Lower leg skin (tissue), 4 donors: ENCODE measurements around the gene MOB3A. TPM values are rescaled to one million over a fixed set of nuclear protein-coding genes. Genes with fewer than 3 reads are reported as not detected.

Experiments
- DNase-seq, 2 donors: peaks; one replicate each; pipeline ENCODE4 v3.0.0-alpha.2; 2019; ENCODE audit warnings: low spot score in 2 of 2
- H3K4me3 ChIP-seq: fragments of 200-600 bp; sonication (generic); 2 replicates; pipeline ENCODE4 v1.5.1; 2017; ENCODE audit warnings: mild to moderate bottlenecking, low read depth; ENCODE audit not compliant: poor library complexity, severe bottlenecking
- CTCF ChIP-seq, 3 donors: fragments of 450-650 bp; IDR thresholded peaks; one replicate each; pipeline ENCODE4 v1.5.1; 2016; ENCODE audit warnings: antibody characterized with exemption in 3 of 3, mild to moderate bottlenecking in 3 of 3, moderate library complexity in 2 of 3
- POLR2A ChIP-seq, 2 donors: fragments of 450-650 bp; IDR thresholded peaks; one replicate each; pipeline ENCODE4 v1.6.1; 2016 to 2017; ENCODE audit warnings: antibody characterized with exemption in 2 of 2, mild to moderate bottlenecking in 1 of 2, moderate library complexity in 1 of 2
- WGBS, 2 donors: methylation state at CpG; one replicate each; pipeline ENCODE4 v1.1.5; 2018; 5-methylcytosine and 5-hydroxymethylcytosine counted together
- intact Hi-C: fragments of 100-400 bp; cut with DNase I; formaldehyde crosslinking; loops from one replicate; pipeline ENCODE4 v1.15.0; 2023; ENCODE audit warnings: low total_unique reads
- total RNA-seq, 4 donors: library from RNA; depleted of rRNA; stranded (reverse); fragments of >200 nt; gene quantifications; one replicate each; pipeline ENCODE4 v1.1.0, GENCODE V29; 2016

MOB3A gene
- total RNA-seq, 4 donors from 2014 or later: 26.4 to 46.0 (median 34.5) TPM

GRCh38 chr19:2116507-2116906, 20.4 kb upstream of the MOB3A start:
- TF ChIP-seq POLR2A (IDR thresholded peaks at IDR 0.05): no peak
- WGBS, 2 donors: 93 to 96% methylated on average over 23 to 25 of the region's 25 CpGs
- intact Hi-C loops: no loop called here
- no peak for DNase-seq
- no peak overlapping the region for H3K4me3 ChIP-seq

DNA sequence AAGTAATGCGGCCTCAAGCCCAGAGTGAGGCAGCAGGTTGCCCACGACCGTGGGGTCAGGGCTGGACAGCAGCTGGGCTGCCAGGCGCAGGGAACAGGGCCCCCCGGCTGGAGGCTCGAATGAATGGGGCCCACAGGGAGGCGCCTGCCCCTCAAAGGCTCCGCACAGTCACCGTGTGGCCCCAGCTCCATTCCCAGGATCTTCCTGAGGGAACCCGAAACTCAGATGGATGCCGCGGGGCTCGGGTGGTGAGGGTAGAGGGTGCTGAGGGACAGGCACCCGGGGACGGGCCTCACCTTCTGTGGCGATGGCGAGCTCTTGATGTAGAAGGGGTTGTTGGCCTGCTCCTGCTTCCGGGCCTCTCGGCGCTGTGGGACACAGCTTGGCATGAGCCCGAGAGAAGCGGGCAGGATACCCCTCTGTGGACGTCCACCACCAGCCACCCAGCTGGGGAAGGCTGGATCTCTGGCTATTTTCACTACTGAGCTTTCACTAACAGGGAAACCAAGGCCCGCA, 19.8 kb upstream of the MOB3A start:
- no peak for TF ChIP-seq CTCF (IDR thresholded peaks at IDR 0.05)
- TF ChIP-seq POLR2A (IDR thresholded peaks at IDR 0.05): no peak
- intact Hi-C loops: no loop called here
- 96 to 98% methylated on average over 22 to 24 of the region's 24 CpGs for WGBS, 2 donors
- no peak for DNase-seq
- H3K4me3 ChIP-seq: no peak overlapping the region

- DNase-seq: no peak
- intact Hi-C loops: no loop called here
- no peak for TF ChIP-seq POLR2A (IDR thresholded peaks at IDR 0.05)
- no peak for TF ChIP-seq CTCF (IDR thresholded peaks at IDR 0.05)
- no peak overlapping the region for H3K4me3 ChIP-seq
- 90% methylated on average over 21 to 25 of the region's 25 CpGs for WGBS, 2 donors
Measured at GRCh38 chr19:2115324-2115723, 19.2 kb upstream of the MOB3A start.

GRCh38 chr19:2114821-2115220, 18.7 kb upstream of the MOB3A start:
- no peak for DNase-seq
- TF ChIP-seq POLR2A (IDR thresholded peaks at IDR 0.05): no peak
- TF ChIP-seq CTCF (IDR thresholded peaks at IDR 0.05): no peak
- no peak overlapping the region for H3K4me3 ChIP-seq
- intact Hi-C loops: no loop called here
- 90 to 92% methylated on average over 5 to 21 of the region's 21 CpGs for WGBS, 2 donors

DNA sequence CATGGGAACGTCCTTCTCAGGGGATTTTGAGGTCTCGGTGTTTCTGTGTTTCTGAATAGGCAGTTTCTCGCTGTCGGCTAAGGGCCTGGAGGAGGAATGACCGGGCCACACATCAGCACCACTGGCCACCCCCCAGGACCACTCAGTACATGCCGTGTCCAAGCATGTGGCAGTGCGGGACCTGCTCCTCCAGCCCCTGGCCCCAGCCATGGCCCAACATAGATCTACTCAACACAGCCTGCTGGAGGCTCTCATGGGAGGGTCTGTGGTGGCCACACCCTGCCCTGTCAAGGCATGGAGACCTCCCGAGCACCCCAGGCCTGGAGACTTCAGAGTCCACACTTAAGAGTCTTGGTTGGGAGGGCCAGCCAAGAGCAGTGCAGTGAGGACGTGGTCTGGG, 18.1 kb upstream of the MOB3A start:
- intact Hi-C loops: no loop called here

More for the DNA sequence above, 18.1 kb upstream of the MOB3A start:
- H3K4me3 ChIP-seq: no peak overlapping the region
- 92 to 95% methylated on average over 7 to 8 of the region's 9 CpGs for WGBS, 2 donors
- no peak for DNase-seq
- TF ChIP-seq CTCF (IDR thresholded peaks at IDR 0.05) (no peak), POLR2A (IDR thresholded peaks at IDR 0.05) (no peak)
